CD14-positive monocyte (primary cell): ENCODE data around the gene BNIPL. TPM values are rescaled to one million over a fixed set of nuclear protein-coding genes. Genes with fewer than 3 reads are reported as not detected.

Source experiments
- DNase-seq, 3 donors: peaks; one replicate each; pipeline ENCODE4 v3.0.0-alpha.2; 2011 to 2022
- H2AFZ ChIP-seq: 2 replicates; pipeline ENCODE4 v1.6.0; 2012; ENCODE audit warnings: mild to moderate bottlenecking, low read depth, low read length, inconsistent platforms; ENCODE audit not compliant: insufficient read depth, poor library complexity, severe bottlenecking
- H3K27ac ChIP-seq, 2 donors: 1 replicate in 1 of 2; 2 replicates in 1 of 2; pipeline ENCODE4 v1.5.1; 2012 to 2013; ENCODE audit warnings: low read length in 2 of 2, control low read depth in 1 of 2, inconsistent platforms in 1 of 2, low read depth in 1 of 2, mild to moderate bottlenecking in 1 of 2
- H3K27me3 ChIP-seq, 2 donors: one replicate each; pipeline versions ENCODE4 v1.6.0 to v1.6.1; 2011 to 2013; ENCODE audit warnings: low read length in 2 of 2; ENCODE audit not compliant: control insufficient read depth in 2 of 2, insufficient read depth in 2 of 2
- H3K36me3 ChIP-seq, 2 donors: replicated peaks in 1 of 2; 1 replicate in 1 of 2; 2 replicates in 1 of 2; pipeline versions ENCODE4 v1.5.1 to v1.6.1; 2012 to 2013; ENCODE audit warnings: low read length in 2 of 2, control low read depth in 1 of 2, inconsistent platforms in 1 of 2, mild to moderate bottlenecking in 1 of 2; ENCODE audit not compliant: insufficient read depth in 2 of 2, control insufficient read depth in 1 of 2
- H3K4me1 ChIP-seq, 2 donors: 1 replicate in 1 of 2; 2 replicates in 1 of 2; pipeline versions ENCODE4 v1.5.1 to v1.6.1; 2012 to 2013; ENCODE audit warnings: low read length in 2 of 2, control low read depth in 1 of 2, inconsistent platforms in 1 of 2, mild to moderate bottlenecking in 1 of 2, moderate library complexity in 1 of 2; ENCODE audit not compliant: insufficient read depth in 2 of 2, control insufficient read depth in 1 of 2
- H3K4me2 ChIP-seq: replicated peaks from 2 replicates; pipeline ENCODE3; 2012; ENCODE audit warnings: low read length, moderate library complexity, mild to moderate bottlenecking; ENCODE audit not compliant: poor library complexity, severe bottlenecking; ENCODE audit errors: extremely low read depth
- H3K4me3 ChIP-seq, 3 experiments: fragments of 200-600 bp in 1 of 3; sonication (generic) in 1 of 3; replicated peaks in 1 of 3; 1 replicate in 2 of 3; 2 replicates in 1 of 3; pipeline ENCODE4 v1.5.1; 2011 to 2013; ENCODE audit warnings: low read length in 3 of 3, mild to moderate bottlenecking in 3 of 3, control low read depth in 2 of 3, low read depth in 2 of 3, inconsistent platforms in 1 of 3, moderate library complexity in 1 of 3
- H3K79me2 ChIP-seq: 2 replicates; pipeline ENCODE4 v1.6.0; 2012; ENCODE audit warnings: mild to moderate bottlenecking, control low read depth, inconsistent platforms, low read length, moderate library complexity; ENCODE audit not compliant: insufficient read depth
- H3K9ac ChIP-seq: 2 replicates; pipeline ENCODE4 v1.6.0; 2017; ENCODE audit warnings: low read length, mild to moderate bottlenecking; ENCODE audit not compliant: insufficient read depth, poor library complexity, severe bottlenecking
- H3K9me3 ChIP-seq, 2 donors: replicated peaks in 1 of 2; 1 replicate in 1 of 2; 2 replicates in 1 of 2; pipeline versions ENCODE4 v1.5.1 to v1.6.1; 2012 to 2013; ENCODE audit warnings: low read length in 2 of 2, control low read depth in 1 of 2; ENCODE audit not compliant: control insufficient read depth in 1 of 2, insufficient read depth in 1 of 2
- H4K20me1 ChIP-seq: 2 replicates; pipeline ENCODE4 v1.6.0; 2012; ENCODE audit warnings: mild to moderate bottlenecking, low read length, control low read depth, moderate library complexity; ENCODE audit not compliant: insufficient read depth
- H3K27ac Mint-ChIP-seq, 7 donors: one replicate each; pipeline ENCODE4 v1.8.0; 2020; ENCODE audit warnings: mild to moderate bottlenecking in 7 of 7, mixed read lengths in 7 of 7, moderate library complexity in 6 of 7, inconsistent platforms in 2 of 7
- H3K27me3 Mint-ChIP-seq, 3 donors: one replicate each; pipeline ENCODE4 v1.8.0; 2021 to 2022; ENCODE audit warnings: low read depth in 3 of 3, mild to moderate bottlenecking in 3 of 3, mixed read lengths in 3 of 3, moderate library complexity in 3 of 3, inconsistent platforms in 1 of 3
- H3K36me3 Mint-ChIP-seq, 2 donors: one replicate each; pipeline ENCODE4 v1.8.0; 2020; ENCODE audit warnings: mixed read lengths in 2 of 2, inconsistent platforms in 1 of 2, mild to moderate bottlenecking in 1 of 2
- H3K4me1 Mint-ChIP-seq: one replicate; pipeline ENCODE4 v1.8.0; 2020; ENCODE audit warnings: mild to moderate bottlenecking, mixed read lengths
- H3K4me3 Mint-ChIP-seq, 2 donors: one replicate each; pipeline ENCODE4 v1.8.0; 2020; ENCODE audit warnings: mild to moderate bottlenecking in 2 of 2, mixed read lengths in 2 of 2, moderate library complexity in 1 of 2
- H3K9me3 Mint-ChIP-seq, 7 donors: one replicate each; pipeline ENCODE4 v1.8.0; 2020 to 2022; ENCODE audit warnings: mixed read lengths in 7 of 7, mild to moderate bottlenecking in 6 of 7, moderate library complexity in 6 of 7, inconsistent platforms in 2 of 7
- WGBS: methylation state at CpG from one replicate; pipeline ENCODE4 v1.1.5; 2013; ENCODE audit warnings: missing lambda C conversion rate; ENCODE audit not compliant: insufficient coverage; 5-methylcytosine and 5-hydroxymethylcytosine counted together
- intact Hi-C, 2 donors: fragments of 100-400 bp; cut with micrococcal nuclease; formaldehyde crosslinking; loops; one replicate each; pipeline versions ENCODE4 v1.15.0 to v1.15.1; 2023
- polyA plus RNA-seq, 3 donors: library from polyadenylated mRNA; depleted of rRNA in 1 of 3; unstranded in 2 of 3; stranded (reverse) in 1 of 3; fragments of 300-500 nt in 2 of 3; fragments of >200 nt in 1 of 3; fragmentation: Illumina TruSeq in 2 of 3; gene quantifications; 1 replicate in 2 of 3; 2 replicates in 1 of 3; pipeline ENCODE4 v1.2.3, GENCODE V29; 2012 to 2021
- TF ChIP-seq, protein P1 (sequence below): fragments of 200-600 bp; IDR thresholded peaks from one replicate; pipeline ENCODE4 v1.8.0; 2022; ENCODE audit warnings: antibody characterized with exemption, mild to moderate bottlenecking

The BNIPL gene
- polyA plus RNA-seq, 3 donors: 0.77 TPM; not detected in 2

DNA sequence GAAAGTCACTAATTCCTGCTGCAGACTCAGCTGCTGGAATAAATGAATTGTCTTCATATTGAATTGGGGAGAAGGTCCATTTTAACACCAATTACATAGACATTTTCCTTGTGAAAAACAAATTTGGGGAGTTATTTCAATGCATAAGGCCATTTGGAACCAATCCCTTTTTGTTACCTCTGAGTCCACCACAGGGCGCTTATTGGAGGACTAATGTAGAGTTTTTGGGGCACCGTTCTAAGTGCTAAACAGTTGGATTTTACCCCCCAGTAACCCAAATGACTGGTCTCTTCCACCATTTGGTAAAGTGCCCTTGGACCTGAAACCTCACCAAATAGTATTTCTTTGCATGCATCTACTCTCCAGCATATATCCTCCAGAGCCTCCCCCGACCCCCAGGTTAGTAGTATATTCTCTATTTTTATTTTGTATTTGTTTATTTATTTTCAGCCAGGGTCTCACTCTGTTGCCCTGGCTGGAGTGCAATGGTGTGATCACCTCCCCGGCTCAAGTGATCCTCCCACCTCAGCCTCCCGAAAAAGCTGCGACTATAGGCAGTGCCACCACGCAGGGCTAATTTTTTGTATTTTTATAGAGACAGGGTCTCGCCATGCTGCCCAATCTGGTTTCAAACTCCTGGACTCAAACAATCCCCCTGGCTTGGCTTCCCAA lies 26.6 kb upstream of the BNIPL start:
- Mint-ChIP-seq H3K4me3 (no peak overlapping the region), H3K9me3 (no peaks in the 10 kb centered on the region), H3K36me3 (peaks cover 4 to 11% of the 10 kb centered on the region in 2 donors), H3K27me3 (peaks cover 0 to 10% (median 0%) of the 10 kb centered on the region in 3 donors), H3K4me1 (peaks cover 49% of the 10 kb centered on the region), H3K27ac (peak overlapping the region in 1 of 7 donors; percentile 57)
- Histone ChIP-seq H4K20me1 (no peaks in the 10 kb centered on the region), H3K27ac (no peak overlapping the region), H3K79me2 (peaks cover 47% of the 10 kb centered on the region), H3K9ac (no peak overlapping the region), H3K9me3 (no peaks in the 10 kb centered on the region), H3K4me1 (peaks cover 38 to 44% of the 10 kb centered on the region in 2 donors), H3K4me3 (no peak overlapping the region), H3K36me3 (peaks cover 0 to 9% of the 10 kb centered on the region in 2 donors), H3K4me2 (no peak overlapping the region), H2AFZ (no peak overlapping the region), H3K27me3 (no peaks in the 10 kb centered on the region)
- TF ChIP-seq, protein P1, sequence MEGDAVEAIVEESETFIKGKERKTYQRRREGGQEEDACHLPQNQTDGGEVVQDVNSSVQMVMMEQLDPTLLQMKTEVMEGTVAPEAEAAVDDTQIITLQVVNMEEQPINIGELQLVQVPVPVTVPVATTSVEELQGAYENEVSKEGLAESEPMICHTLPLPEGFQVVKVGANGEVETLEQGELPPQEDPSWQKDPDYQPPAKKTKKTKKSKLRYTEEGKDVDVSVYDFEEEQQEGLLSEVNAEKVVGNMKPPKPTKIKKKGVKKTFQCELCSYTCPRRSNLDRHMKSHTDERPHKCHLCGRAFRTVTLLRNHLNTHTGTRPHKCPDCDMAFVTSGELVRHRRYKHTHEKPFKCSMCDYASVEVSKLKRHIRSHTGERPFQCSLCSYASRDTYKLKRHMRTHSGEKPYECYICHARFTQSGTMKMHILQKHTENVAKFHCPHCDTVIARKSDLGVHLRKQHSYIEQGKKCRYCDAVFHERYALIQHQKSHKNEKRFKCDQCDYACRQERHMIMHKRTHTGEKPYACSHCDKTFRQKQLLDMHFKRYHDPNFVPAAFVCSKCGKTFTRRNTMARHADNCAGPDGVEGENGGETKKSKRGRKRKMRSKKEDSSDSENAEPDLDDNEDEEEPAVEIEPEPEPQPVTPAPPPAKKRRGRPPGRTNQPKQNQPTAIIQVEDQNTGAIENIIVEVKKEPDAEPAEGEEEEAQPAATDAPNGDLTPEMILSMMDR: no peak
- no peak for DNase-seq
- WGBS: 100% methylated on average over 2 of the region's 8 CpGs
- intact Hi-C loops: loop anchor here (5.0 to 10.0 kb wide), 7 partner anchors 37 to 157 kb away; partner anchors contain the start of genes LYSMD1 (in 2 of the 2), SCNM1 (in 2 of the 2), ARNT (in 1 of the 2) and C1orf56 (in 1 of the 2)

DNA sequence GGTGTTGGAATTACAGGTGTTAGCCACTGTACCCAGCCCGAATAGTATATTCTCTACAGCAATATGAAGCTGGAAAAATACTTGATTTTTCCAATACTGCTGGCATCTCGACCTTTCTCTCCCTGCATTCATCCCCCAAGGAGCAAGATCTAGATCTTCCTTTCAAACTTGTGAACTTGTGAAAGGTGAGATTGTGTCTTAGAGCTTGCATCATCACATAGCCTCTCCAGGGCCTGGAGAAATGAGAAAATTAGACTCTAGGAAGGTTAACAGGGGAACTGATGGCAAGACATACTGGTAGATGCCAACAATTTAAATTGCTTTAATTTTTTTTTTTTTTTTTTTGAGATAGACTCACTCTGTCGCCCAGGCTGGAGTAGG lies 26.1 kb upstream of the BNIPL start:
- Histone ChIP-seq H3K27me3 (no peaks in the 10 kb centered on the region), H3K79me2 (peaks cover 41% of the 10 kb centered on the region), H3K4me3 (no peak overlapping the region), H4K20me1 (no peaks in the 10 kb centered on the region), H3K27ac (no peak overlapping the region), H3K4me1 (peaks cover 32 to 39% of the 10 kb centered on the region in 2 donors), H2AFZ (no peak overlapping the region), H3K36me3 (peaks cover 0 to 9% of the 10 kb centered on the region in 2 donors), H3K9ac (no peak overlapping the region), H3K9me3 (no peaks in the 10 kb centered on the region), H3K4me2 (no peak overlapping the region)
- H3K4me3 Mint-ChIP-seq: no peak overlapping the region
- no peaks in the 10 kb centered on the region for H3K9me3 Mint-ChIP-seq
- H3K27me3 Mint-ChIP-seq: peaks cover 0 to 10% (median 0%) of the 10 kb centered on the region in 3 donors
- H3K4me1 Mint-ChIP-seq: peaks cover 44% of the 10 kb centered on the region
- H3K27ac Mint-ChIP-seq: no peak overlapping the region
- no CpG with 5 or more reads among the region's 3 CpGs for WGBS
- DNase-seq: no peak
- H3K36me3 Mint-ChIP-seq: peaks cover 4 to 13% of the 10 kb centered on the region in 2 donors
- TF ChIP-seq, protein P1: no peak
- intact Hi-C loops: loop anchor here in 1 of 2 donors (5.0 kb wide), 1 partner anchor 37 kb away; the partner anchor contains the start of gene C1orf56
